ENCODE measurements around the gene SUGCT. TPM values are rescaled to one million over a fixed set of nuclear protein-coding genes. Genes with fewer than 3 reads are reported as not detected.

Gene SUGCT
- total RNA-seq, 4 donors from 2014 or later: 0.83 to 7.1 (median 3.2) TPM

DNA sequence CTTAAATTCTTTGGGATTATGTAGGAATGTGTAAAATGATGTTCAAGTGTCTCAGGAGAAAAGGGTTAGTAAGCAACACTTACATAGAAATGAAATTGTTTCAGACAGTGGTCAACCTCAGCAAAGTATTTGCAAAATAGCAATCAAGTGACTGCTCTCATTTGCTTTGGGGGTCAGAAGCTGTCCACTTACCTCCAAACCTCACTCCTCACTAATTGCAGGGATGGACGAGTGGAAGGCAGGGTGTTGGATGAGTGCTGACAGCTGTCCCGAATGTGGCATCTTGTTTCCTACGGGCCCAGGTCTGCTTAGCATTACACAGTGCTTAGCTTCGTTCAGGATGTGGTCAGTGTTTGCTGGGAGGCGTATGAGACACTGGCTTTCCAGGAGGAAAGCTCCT lies 437.0 kb downstream of the SUGCT start:
- Histone ChIP-seq H3K9me3 (no peaks in the 10 kb centered on the region), H3K36me3 (no peaks in the 10 kb centered on the region), H3K27ac (no peak overlapping the region), H3K4me1 (no peaks in the 10 kb centered on the region), H3K27me3 (no peaks in the 10 kb centered on the region), H3K4me3 (no peak overlapping the region)
- WGBS, 2 donors: 64 to 70% methylated on average over 5 of the region's 5 CpGs
- intact Hi-C loops (cut with DNase I): no loop called here
- TF ChIP-seq POLR2A (IDR thresholded peaks at IDR 0.05): no peak
- TF ChIP-seq CTCF (IDR thresholded peaks at IDR 0.05): no peak
- no peak for DNase-seq

- H3K27me3 ChIP-seq: no peaks in the 10 kb centered on the region
- 69 to 72% methylated on average over 8 of the region's 8 CpGs for WGBS, 2 donors
- no peak overlapping the region for H3K27ac ChIP-seq
- TF ChIP-seq CTCF (IDR thresholded peaks at IDR 0.05): no peak
- TF ChIP-seq POLR2A (IDR thresholded peaks at IDR 0.05): no peak
- H3K36me3 ChIP-seq: no peaks in the 10 kb centered on the region
- DNase-seq: no peak
- intact Hi-C loops (cut with DNase I): no loop called here
- no peak overlapping the region for H3K4me3 ChIP-seq
- no peaks in the 10 kb centered on the region for H3K4me1 ChIP-seq
- H3K9me3 ChIP-seq: no peaks in the 10 kb centered on the region
Measured at GRCh38 chr7:40572810-40573465, 438.1 kb downstream of the SUGCT start.

DNA sequence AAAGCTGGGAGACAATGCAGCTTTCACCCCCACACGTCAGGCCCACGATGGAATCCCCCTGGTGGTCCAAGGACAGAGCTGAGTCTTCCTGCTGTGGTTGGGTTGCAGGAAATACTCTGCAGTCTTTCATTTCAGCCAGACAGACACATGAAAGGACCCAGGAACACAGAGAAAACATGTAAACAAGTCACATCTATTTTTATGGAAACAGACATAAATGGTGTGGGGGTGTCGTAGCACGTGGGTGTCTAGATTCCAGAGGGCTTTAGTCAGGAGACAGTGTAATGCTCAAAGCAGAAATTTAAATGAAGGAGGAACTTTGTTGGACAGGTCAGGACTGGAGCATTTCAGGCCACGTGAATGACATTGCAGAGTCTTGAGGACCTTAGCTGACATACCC lies 444.6 kb downstream of the SUGCT start:
- Histone ChIP-seq H3K27me3 (no peaks in the 10 kb centered on the region), H3K9me3 (no peaks in the 10 kb centered on the region), H3K4me1 (no peaks in the 10 kb centered on the region), H3K27ac (no peak overlapping the region), H3K4me3 (no peak overlapping the region), H3K36me3 (no peaks in the 10 kb centered on the region)
- TF ChIP-seq CTCF (IDR thresholded peaks at IDR 0.05): no peak
- TF ChIP-seq POLR2A (IDR thresholded peaks at IDR 0.05): no peak
- DNase-seq: no peak
- intact Hi-C loops (cut with DNase I): no loop called here
- WGBS, 2 donors: 57 to 73% methylated on average over 3 to 5 of the region's 5 CpGs

DNA sequence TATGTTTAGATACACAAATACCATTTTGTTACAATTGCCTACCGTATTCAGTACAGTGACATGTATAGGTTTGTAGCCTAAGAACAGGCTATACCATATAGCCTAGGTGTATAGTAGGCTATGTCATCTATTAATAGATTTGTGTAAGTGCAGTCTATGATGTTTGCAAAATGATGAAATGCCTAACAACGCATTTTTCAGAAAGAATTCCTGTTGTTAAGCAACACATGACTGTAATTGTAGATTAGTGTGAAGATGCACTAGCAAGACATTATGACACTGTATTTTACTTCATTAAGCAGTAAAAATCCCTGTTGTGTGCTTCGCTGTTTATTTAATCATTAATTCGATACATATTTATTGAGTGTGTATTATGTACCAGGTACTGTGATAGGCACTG lies 446.0 kb downstream of the SUGCT start:
- intact Hi-C loops (cut with DNase I): no loop called here
- Histone ChIP-seq H3K4me1 (no peaks in the 10 kb centered on the region), H3K9me3 (no peaks in the 10 kb centered on the region), H3K4me3 (no peak overlapping the region), H3K27me3 (no peaks in the 10 kb centered on the region), H3K36me3 (no peaks in the 10 kb centered on the region), H3K27ac (no peak overlapping the region)
- WGBS, 2 donors: 77 to 85% methylated on average over 4 of the region's 4 CpGs
- no peak for TF ChIP-seq POLR2A (IDR thresholded peaks at IDR 0.05)
- TF ChIP-seq CTCF (IDR thresholded peaks at IDR 0.05): no peak
- DNase-seq: no peak

DNA sequence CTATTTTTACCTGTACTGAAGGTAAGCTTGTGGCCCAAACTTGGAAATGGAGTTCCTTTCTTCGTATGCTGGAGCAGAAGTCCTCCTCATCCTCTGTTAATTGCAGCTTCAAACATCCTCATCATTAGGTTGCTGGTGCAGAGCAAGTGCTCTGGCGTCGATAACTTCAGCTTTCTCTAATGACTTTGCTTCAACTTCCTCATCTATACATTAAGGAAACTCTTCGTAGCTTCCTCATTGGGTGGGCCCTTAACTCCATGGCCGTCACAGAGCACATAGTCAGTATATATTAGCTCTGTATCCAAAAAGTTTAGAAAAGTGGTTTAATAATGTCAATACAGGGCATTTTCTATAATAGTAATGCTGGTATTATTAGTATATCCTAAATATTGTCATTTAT lies 447.7 kb downstream of the SUGCT start:
- intact Hi-C loops (cut with DNase I): no loop called here
- DNase-seq: no peak
- no peaks in the 10 kb centered on the region for H3K36me3 ChIP-seq
- H3K4me1 ChIP-seq: no peaks in the 10 kb centered on the region
- no peak overlapping the region for H3K4me3 ChIP-seq
- no peak for TF ChIP-seq POLR2A (IDR thresholded peaks at IDR 0.05)
- TF ChIP-seq CTCF (IDR thresholded peaks at IDR 0.05): no peak
- H3K9me3 ChIP-seq: no peaks in the 10 kb centered on the region
- WGBS, 2 donors: 75 to 89% methylated on average over 5 of the region's 5 CpGs
- H3K27me3 ChIP-seq: no peaks in the 10 kb centered on the region
- no peak overlapping the region for H3K27ac ChIP-seq
